ENCODE results near the gene RETNLB. TPM values are rescaled to one million over a fixed set of nuclear protein-coding genes. Genes with fewer than 3 reads are reported as not detected.

Gene RETNLB
- total RNA-seq, 1 donor from 2014 or later = not detected

Other genes with a start within 250 kb of the RETNLB start
- 0.58 TPM for gene MYH15, start 246.8 kb downstream of the RETNLB start, total RNA-seq
- 5.6 TPM for gene CIP2A, start 168.0 kb downstream of the RETNLB start, total RNA-seq
- 19.8 TPM for gene DZIP3, start 167.7 kb downstream of the RETNLB start, total RNA-seq
- 0.31 TPM for gene TRAT1, start 65.4 kb upstream of the RETNLB start, total RNA-seq
- gene GUCA1C, start 196.5 kb upstream of the RETNLB start, total RNA-seq = not detected